Activated T-helper 1 cell treated with anti-CD3 and anti-CD28 coated beads, Interleukin-12 subunit alpha, Interleukin-12 subunit beta, Interleukin-2, Interleukin-4 antibody, amounts not matched to agents 30 ng/mL and 10 ng/mL and 1 ng/mL, durations not matched to agents 14 hours and 24 hours and 36 hours (primary cell): ENCODE results near the gene ANKLE1. TPM values are rescaled to one million over a fixed set of nuclear protein-coding genes. Genes with fewer than 3 reads are reported as not detected.
"Not testable (repeated sequence)": the region's sequence is repeated elsewhere in the genome, so short reads cannot be mapped to it uniquely, and the experiment has no call there.

ENCODE experiments used
- DNase-seq: peaks from one replicate; pipeline ENCODE4 v3.0.0; 2021; ENCODE audit warnings: low spot score
- H3K27ac Mint-ChIP-seq: one replicate; pipeline ENCODE4 v1.8.0; 2021; ENCODE audit warnings: mild to moderate bottlenecking, mixed read lengths
- H3K27me3 Mint-ChIP-seq: one replicate; pipeline ENCODE4 v1.8.0; 2022; ENCODE audit warnings: mild to moderate bottlenecking, moderate library complexity, mixed read lengths; ENCODE audit not compliant: insufficient read depth
- H3K36me3 Mint-ChIP-seq: one replicate; pipeline ENCODE4 v1.8.0; 2021; ENCODE audit warnings: low read depth, mixed read lengths
- H3K4me1 Mint-ChIP-seq: one replicate; pipeline ENCODE4 v1.8.0; 2021; ENCODE audit warnings: low read depth, mixed read lengths
- H3K4me3 Mint-ChIP-seq: one replicate; pipeline ENCODE4 v1.8.0; 2021; ENCODE audit warnings: mild to moderate bottlenecking, moderate library complexity, mixed read lengths
- H3K9me3 Mint-ChIP-seq: one replicate; pipeline ENCODE4 v1.8.0; 2021; ENCODE audit warnings: mixed read lengths
- intact Hi-C: fragments of 100-400 bp; cut with micrococcal nuclease; formaldehyde crosslinking; loops from one replicate; pipeline ENCODE4 v1.15.1; 2024
- total RNA-seq: library from RNA; stranded (reverse); gene quantifications from 2 replicates; pipeline ENCODE4 v1.2.3, GENCODE V29; 2022

Gene ANKLE1
- total RNA-seq, 1 donor from 2014 or later, result 13.4 TPM

DNA sequence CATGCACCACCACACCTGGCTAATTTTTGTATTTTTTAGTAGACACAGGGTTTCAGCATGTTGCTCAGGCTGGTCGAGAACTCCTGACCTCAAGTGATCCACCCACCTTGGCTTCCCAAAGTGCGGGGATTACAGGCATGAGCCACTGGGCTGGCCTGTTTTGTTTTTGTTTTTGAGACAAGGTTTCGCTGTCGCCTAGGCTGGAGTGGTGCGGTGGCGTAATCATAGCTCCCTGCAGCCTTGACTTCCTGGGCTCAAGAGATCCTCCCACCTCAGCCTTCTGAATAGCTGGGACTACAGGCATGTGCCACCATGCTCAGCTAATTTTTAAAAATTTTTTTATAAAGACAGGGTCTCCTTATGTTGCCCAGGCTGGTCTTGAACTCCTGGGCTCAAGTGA, 13.8 kb downstream of the ANKLE1 start:
- intact Hi-C loops, H3K27me3 Mint-ChIP-seq, DNase-seq, H3K27ac Mint-ChIP-seq, H3K4me1 Mint-ChIP-seq, H3K4me3 Mint-ChIP-seq, H3K36me3 Mint-ChIP-seq, H3K9me3 Mint-ChIP-seq: not testable (repeated sequence)

DNA sequence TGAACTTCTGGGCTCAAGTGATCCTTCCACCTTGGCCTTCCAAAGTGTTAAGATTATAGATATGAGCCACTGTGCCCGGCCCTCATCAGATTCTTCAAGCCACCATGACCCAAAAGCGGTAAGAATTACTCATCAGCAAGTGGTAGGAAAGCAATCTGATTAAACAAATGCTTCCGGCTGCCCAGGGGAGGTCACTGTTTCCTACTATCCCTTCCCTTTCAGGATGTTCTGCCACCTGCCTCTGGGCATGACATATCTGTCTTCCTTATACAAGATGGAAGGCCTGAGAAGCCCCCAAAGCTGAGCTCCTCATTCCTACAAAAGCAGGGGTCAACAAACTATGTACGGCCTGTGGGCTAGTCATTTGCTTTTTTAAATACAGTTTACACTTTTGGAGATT, 14.6 kb downstream of the ANKLE1 start:
- H3K9me3 Mint-ChIP-seq, result no peaks in the 10 kb centered on the region
- no peaks in the 10 kb centered on the region for H3K27me3 Mint-ChIP-seq
- no peak overlapping the region for H3K4me3 Mint-ChIP-seq
- no peak overlapping the region for H3K27ac Mint-ChIP-seq
- intact Hi-C loops, result no loop called here
- H3K4me1 Mint-ChIP-seq, result no peaks in the 10 kb centered on the region
- DNase-seq, result no peak
- H3K36me3 Mint-ChIP-seq, result peaks cover 2% of the 10 kb centered on the region

DNA sequence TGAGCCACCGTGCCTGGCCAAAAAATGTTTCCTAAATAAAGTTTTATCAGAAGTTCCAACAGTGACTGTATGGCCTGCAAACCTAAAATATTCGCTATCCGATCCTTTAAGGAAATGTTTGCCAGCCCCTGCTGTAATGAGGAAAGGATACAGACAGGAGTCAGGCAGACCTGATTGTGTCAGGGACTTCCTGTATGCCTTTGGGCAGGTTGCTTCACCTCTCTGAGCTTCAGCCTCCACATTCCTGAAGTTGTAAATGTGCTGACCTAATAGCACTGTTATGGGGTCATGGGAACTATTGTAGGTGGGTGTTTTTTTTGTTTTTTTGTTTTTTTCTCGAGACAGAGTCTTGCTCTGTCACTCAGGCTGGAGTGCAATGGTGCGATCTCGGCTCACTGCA, 15.3 kb downstream of the ANKLE1 start:
- no peak overlapping the region for H3K27ac Mint-ChIP-seq

DNA sequence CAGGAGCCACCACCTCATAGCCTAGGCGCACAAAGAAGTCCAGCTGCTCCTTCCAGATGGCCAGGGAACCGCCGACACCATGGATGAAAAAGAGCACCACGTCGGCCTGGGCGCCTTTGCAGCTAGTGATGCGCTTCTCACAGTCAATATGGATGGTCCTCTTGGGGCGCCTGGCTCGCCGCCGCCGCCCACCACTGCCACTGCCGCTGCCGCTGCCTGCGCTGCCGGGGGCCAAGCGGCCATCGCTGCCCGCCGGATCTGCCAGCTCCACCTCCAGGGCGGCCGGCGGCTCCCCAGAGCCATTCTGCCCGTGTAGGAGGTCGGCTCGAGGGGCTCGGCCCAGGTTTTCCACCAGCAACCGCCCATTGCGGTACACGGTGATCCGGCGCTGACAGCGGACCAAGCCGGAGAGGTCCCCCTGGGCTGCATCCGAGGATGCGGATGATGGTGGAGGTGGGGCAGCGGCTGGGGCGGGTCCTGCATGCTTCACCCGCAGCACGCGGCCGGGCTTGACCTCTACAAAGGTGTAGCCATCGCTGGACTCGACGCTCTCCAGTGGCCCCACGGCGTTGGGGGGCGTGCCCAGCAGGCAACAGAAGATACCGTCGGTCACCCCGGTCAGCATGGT, 19.4 kb downstream of the ANKLE1 start:
- H3K27me3 Mint-ChIP-seq, result no peaks in the 10 kb centered on the region
- no peak for DNase-seq
- H3K4me3 Mint-ChIP-seq, result peak overlapping the region; percentile 64
- H3K36me3 Mint-ChIP-seq, result peaks cover 2% of the 10 kb centered on the region
- intact Hi-C loops, result loop anchor here (10.0 kb wide), 1 partner anchor 254 kb away; the partner anchor contains the start of gene COLGALT1
- H3K27ac Mint-ChIP-seq, result no peak overlapping the region
- no peaks in the 10 kb centered on the region for H3K9me3 Mint-ChIP-seq
- H3K4me1 Mint-ChIP-seq, result peaks cover 23% of the 10 kb centered on the region

More for the DNA sequence above, 15.3 kb downstream of the ANKLE1 start:
- DNase-seq, result no peak
- H3K27me3 Mint-ChIP-seq, result no peaks in the 10 kb centered on the region
- H3K4me3 Mint-ChIP-seq, result no peak overlapping the region
- H3K36me3 Mint-ChIP-seq, result peaks cover 2% of the 10 kb centered on the region
- intact Hi-C loops, result no loop called here
- no peaks in the 10 kb centered on the region for H3K9me3 Mint-ChIP-seq
- H3K4me1 Mint-ChIP-seq, result peaks cover 2% of the 10 kb centered on the region

- H3K4me3 Mint-ChIP-seq, result peak overlapping the region; percentile 66
- intact Hi-C loops, result loop anchor here (1.0 to 10.0 kb wide), 2 partner anchors 20 to 252 kb away; partner anchors contain the start of gene COLGALT1
- H3K9me3 Mint-ChIP-seq, result no peaks in the 10 kb centered on the region
- DNase-seq, result no peak
- peaks cover 29% of the 10 kb centered on the region for H3K4me1 Mint-ChIP-seq
- peaks cover 1% of the 10 kb centered on the region for H3K36me3 Mint-ChIP-seq
- no peaks in the 10 kb centered on the region for H3K27me3 Mint-ChIP-seq
- no peak overlapping the region for H3K27ac Mint-ChIP-seq
Observed at GRCh38 chr19:17302391-17303166, 20.9 kb downstream of the ANKLE1 start.

DNA sequence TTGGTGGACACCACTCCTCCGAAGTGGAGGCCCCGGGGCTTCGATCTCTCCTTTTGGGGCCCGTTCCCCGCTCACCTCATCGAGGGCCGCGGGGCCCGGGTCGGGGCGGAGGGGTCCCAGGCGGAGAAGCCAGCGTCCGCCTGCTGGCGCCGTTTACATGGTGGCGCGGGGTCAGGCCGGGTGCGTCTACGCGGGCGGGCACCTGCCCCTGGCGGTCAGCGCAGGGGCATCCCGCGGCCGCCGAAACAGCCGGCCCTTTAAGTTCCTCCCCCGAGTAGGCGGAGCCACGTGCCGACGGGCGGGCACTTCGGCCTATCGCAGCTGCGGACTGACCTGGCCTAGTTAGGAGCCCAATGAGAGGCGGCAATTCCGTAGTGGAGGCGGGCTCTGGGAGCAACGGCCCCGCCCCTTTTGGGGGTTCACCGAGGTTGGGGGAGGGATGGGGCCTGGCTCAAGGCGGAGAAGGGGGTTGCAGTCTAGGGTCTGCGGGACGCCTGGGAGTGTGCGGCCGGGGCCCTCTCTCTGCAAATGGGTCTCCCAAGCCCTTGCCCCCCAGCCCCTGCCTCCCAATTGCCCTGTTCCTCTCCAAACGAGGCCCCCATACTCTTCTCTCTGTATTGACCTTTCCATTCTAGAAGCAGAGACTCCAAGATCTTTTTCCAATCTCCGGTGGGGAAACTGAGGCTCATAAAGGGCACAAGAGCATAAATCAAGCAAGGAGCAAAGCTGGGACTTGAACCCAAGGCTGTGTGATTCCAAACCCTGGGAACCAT, 21.7 kb downstream of the ANKLE1 start, which contains the start of gene ABHD8:
Gene ABHD8, minus strand, starts transcription at position 259 of the 773 bp plus-strand sequence. CDS start 1,809 bp downstream, outside the sequence.
- peak within 1 kb of the TSS; percentile 90 for H3K4me3 Mint-ChIP-seq
- intact Hi-C loops, result loop anchor here (1.0 to 10.0 kb wide), 2 partner anchors 21 to 251 kb away; partner anchors contain the start of gene COLGALT1
- H3K36me3 Mint-ChIP-seq, result peaks cover 4% of the 10 kb centered on the region

DNA sequence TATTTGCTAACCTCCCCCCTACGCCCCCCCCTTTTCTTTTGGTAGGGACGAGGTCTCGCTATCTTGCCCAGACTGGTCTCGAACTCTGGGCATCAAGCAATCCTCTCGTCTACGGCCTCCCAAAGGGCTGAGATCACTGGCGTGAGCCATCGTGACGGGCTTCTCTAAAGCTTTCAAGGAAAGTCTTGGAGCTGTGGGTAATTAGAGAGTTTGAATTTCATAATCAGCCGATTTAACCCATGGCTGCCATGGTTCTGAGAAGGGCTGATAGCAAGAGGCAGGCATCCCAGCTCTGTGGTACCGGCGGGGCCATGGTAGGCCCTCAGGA, 22.2 kb downstream of the ANKLE1 start:
- Mint-ChIP-seq H3K27me3 (no peaks in the 10 kb centered on the region), H3K36me3 (peaks cover 4% of the 10 kb centered on the region), H3K9me3 (no peaks in the 10 kb centered on the region), H3K4me3 (peak overlapping the region; percentile 66), H3K27ac (no peak overlapping the region), H3K4me1 (peaks cover 34% of the 10 kb centered on the region)
- no peak for DNase-seq
- intact Hi-C loops, result loop anchor here (1.0 to 10.0 kb wide), 2 partner anchors 22 to 251 kb away; partner anchors contain the start of gene COLGALT1

More for the DNA sequence above, 21.7 kb downstream of the ANKLE1 start, which contains the start of gene ABHD8:
- H3K9me3 Mint-ChIP-seq, result no peaks in the 10 kb centered on the region
- DNase-seq, result peak; percentile 94
- H3K27me3 Mint-ChIP-seq, result no peaks in the 10 kb centered on the region
- H3K27ac Mint-ChIP-seq, result peak within 1 kb of the TSS; percentile 65
- peaks cover 33% of the 10 kb centered on the region for H3K4me1 Mint-ChIP-seq

DNA sequence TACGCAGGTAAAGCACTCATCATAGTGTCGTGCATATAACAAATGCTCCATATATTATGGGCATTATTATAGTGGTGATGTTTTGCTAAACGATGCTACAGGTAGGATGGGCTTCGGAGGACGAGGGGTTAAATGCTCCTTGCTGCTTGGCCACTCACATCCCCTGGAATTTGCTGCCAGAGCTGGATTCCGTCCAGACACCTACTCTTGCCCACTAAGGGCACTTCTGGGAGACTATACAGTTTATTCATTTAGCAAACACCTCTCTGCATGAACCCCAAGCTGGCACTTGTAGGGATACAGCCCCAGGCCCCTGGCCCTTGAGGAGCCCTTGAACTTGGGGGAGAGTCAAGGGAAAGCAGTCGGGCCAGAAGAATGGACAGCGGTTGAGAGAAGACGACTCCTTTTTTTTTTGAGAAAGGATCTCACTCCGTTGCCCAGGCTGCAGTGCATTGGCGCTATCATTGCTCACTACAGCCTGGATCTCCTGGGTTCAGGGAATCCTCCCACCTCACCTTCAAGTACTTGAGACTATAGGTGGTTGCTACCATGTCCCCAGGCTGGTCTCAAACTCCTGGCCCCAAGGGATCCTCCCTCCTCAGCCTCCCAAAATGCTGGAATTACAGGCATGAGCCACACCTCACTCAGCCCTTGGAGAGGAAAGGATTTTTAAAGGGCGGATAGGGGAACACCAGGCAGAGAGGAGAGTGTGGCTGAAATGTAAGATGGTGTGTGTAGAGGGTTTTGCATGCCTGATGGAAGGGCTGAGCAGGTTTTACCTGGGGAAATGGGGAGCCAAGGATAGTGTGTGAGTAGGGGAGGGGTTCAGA, 22.9 kb downstream of the ANKLE1 start:
- Mint-ChIP-seq H3K27ac (peak overlapping the region; percentile 91), H3K4me1 (peaks cover 38% of the 10 kb centered on the region), H3K27me3 (no peaks in the 10 kb centered on the region), H3K36me3 (peaks cover 4% of the 10 kb centered on the region), H3K4me3 (peak overlapping the region; percentile 90), H3K9me3 (no peaks in the 10 kb centered on the region)
- intact Hi-C loops, result loop anchor here (1.0 to 10.0 kb wide), 6 partner anchors 12 to 250 kb away; partner anchors contain the start of genes BABAM1, COLGALT1, GTPBP3 and PGLS
- DNase-seq, result no peak

GRCh38 chr19:17305216-17305516, 23.5 kb downstream of the ANKLE1 start:
- no peak for DNase-seq
- Mint-ChIP-seq H3K4me3 (peak overlapping the region; percentile 90), H3K27me3 (no peaks in the 10 kb centered on the region), H3K4me1 (peaks cover 40% of the 10 kb centered on the region), H3K36me3 (peaks cover 4% of the 10 kb centered on the region), H3K9me3 (no peaks in the 10 kb centered on the region), H3K27ac (peak overlapping the region; percentile 91)
- intact Hi-C loops, result loop anchor here (1.0 to 10.0 kb wide), 6 partner anchors 13 to 250 kb away; partner anchors contain the start of genes BABAM1, COLGALT1, GTPBP3 and PGLS

DNA sequence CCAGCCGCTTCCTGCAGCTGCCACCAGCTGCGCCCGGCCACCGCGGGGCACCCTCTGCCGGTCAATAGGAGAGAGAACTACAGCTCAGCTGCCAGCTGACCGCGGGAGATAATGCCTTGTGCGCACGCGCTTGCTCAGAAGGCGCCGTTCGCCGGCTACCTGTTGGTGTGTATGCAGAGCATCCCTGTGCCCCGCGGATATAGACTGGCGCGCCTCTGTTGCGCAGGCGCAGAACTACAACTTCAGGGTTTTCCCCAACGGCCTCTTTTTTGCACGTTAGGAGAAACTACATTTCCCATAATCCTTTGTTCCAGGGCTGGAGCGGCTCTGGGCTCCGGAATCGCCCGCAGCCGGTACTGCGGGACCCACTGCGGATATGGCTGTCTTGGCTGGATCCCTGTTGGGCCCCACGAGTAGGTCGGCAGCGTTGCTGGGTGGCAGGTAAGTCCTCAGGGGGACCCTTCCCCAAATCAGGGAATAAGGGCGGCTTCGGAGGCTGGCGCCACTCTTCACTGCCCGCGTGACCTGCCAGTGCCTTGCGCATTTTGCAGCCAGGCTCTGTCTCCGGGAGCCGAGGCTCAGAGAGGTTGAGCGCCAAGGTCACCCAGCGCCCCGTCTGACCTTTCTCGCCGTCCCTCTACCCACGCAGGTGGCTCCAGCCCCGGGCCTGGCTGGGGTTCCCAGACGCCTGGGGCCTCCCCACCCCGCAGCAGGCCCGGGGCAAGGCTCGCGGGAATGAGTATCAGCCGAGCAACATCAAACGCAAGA, 24.0 kb downstream of the ANKLE1 start, which contains the start of gene MRPL34:
Gene MRPL34, plus strand, starts transcription at position 356 of the 768 bp plus-strand sequence. Its CDS starts 21 bp downstream, at position 377.
- H3K27me3 Mint-ChIP-seq, result no peaks in the 10 kb centered on the region
- peak within 1 kb of the TSS; percentile 90 for H3K4me3 Mint-ChIP-seq
- peak; percentile 94 for DNase-seq
- intact Hi-C loops, result loop anchor here (1.0 to 10.0 kb wide), 6 partner anchors 13 to 249 kb away; partner anchors contain the start of genes BABAM1, COLGALT1, GTPBP3 and PGLS
- peaks cover 45% of the 10 kb centered on the region for H3K4me1 Mint-ChIP-seq
- peak within 1 kb of the TSS; percentile 91 for H3K27ac Mint-ChIP-seq
- H3K36me3 Mint-ChIP-seq, result peaks cover 4% of the 10 kb centered on the region
- H3K9me3 Mint-ChIP-seq, result no peaks in the 10 kb centered on the region

- H3K36me3 Mint-ChIP-seq, result peaks cover 4% of the 10 kb centered on the region
- peak overlapping the region; percentile 91 for H3K27ac Mint-ChIP-seq
- no peaks in the 10 kb centered on the region for H3K9me3 Mint-ChIP-seq
- peak overlapping the region; percentile 90 for H3K4me3 Mint-ChIP-seq
- H3K4me1 Mint-ChIP-seq, result peaks cover 47% of the 10 kb centered on the region
- H3K27me3 Mint-ChIP-seq, result no peaks in the 10 kb centered on the region
- intact Hi-C loops, result loop anchor here (5.0 to 10.0 kb wide), 2 partner anchors 206 to 249 kb away; partner anchors contain the start of genes COLGALT1 and PGLS
- DNase-seq, result no peak
Observed at GRCh38 chr19:17306285-17306714, 24.6 kb downstream of the ANKLE1 start.
